HEK293 (cell line): ENCODE measurements around the gene MEIOC.

ENCODE experiments used
- KLF16 ChIP-seq: fragments of 450-650 bp; formaldehyde crosslinking; IDR thresholded peaks from 2 replicates; pipeline ENCODE4 v1.5.1; 2017; ENCODE audit warnings: missing biosample characterization, missing genetic modification characterization
- TF ChIP-seq, protein P1 (sequence below): fragments of 450-650 bp; formaldehyde crosslinking; IDR thresholded peaks from 2 replicates; pipeline ENCODE4 v1.5.1; 2016; ENCODE audit warnings: missing biosample characterization, missing genetic modification characterization

DNA sequence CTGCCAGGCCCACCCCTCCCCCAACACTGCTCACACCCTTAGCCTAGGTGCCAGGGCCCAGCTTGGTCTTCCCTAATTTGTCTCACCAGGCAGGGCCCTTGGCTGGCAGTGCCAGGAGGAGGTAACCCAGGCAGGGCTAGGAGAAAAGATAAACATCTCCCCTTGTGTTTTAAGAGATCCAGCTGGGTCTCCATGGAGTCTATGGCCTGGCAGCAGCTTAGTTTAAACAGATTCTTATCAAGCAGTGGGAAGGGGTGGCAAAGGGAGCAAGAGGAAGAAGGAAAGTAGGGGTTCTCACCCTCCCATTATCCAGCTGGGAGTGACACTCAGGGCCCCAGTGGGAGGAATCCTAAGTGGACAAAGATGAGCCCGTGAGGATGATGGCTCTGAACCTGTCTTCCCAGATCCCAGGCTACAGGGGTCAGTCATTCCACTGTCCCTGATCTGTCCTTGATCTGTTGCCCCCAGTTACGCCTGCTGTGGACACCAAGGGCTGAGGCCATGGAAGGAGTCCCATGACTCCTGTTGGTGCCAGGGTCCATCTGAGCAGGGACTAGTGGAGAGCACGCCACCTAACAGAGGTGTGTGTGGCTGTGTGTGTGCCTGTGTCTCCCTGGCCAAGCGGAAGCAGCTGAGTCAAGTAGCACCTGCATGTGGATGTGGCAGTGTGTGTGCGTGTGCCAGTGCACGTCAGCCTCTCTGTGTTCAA lies 47.4 kb upstream of the MEIOC start:
- TF ChIP-seq, protein P1, sequence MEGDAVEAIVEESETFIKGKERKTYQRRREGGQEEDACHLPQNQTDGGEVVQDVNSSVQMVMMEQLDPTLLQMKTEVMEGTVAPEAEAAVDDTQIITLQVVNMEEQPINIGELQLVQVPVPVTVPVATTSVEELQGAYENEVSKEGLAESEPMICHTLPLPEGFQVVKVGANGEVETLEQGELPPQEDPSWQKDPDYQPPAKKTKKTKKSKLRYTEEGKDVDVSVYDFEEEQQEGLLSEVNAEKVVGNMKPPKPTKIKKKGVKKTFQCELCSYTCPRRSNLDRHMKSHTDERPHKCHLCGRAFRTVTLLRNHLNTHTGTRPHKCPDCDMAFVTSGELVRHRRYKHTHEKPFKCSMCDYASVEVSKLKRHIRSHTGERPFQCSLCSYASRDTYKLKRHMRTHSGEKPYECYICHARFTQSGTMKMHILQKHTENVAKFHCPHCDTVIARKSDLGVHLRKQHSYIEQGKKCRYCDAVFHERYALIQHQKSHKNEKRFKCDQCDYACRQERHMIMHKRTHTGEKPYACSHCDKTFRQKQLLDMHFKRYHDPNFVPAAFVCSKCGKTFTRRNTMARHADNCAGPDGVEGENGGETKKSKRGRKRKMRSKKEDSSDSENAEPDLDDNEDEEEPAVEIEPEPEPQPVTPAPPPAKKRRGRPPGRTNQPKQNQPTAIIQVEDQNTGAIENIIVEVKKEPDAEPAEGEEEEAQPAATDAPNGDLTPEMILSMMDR, result no peak
- no peak for TF ChIP-seq KLF16
